ENCODE results near the gene AP3M1.
"Not testable (repeated sequence)": the region's sequence is repeated elsewhere in the genome, so short reads cannot be mapped to it uniquely, and the experiment has no call there.

AP3M1 gene

DNA sequence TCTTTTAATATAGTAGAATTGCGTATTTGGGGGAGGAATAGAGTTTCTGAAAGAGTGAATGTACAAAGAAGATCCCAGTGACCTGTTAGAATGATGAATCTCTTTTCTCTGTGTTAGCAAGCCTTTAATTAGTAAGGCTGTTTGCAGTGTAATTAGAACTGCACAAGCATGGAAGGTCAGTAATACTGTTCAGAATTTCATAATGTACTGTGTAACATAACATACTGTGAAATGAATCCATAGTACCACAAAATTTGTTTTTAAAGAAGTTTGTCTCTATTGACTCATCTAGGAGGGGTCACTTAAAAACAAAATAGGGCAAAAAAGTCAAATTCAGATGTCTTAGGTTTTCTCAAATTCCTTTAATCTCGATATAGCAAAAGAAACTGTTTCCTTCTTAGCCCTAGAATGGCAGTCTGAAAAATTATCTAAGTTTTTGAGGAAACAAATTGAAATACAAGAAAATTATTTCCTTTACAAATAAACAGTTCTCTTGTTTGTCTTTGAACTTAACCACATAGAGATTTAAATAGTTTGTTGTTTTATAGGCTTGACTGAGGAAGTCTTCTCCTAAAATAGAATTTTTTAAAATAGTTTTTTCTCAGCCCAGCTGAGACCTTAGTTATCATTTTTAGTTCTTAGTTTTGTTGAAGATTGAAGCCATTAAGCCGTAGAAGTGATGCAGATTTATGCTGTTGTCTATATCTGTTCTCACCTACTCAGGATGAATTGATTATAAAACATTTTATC is 12.9 kb upstream of the AP3M1 start:
- Histone ChIP-seq H3K36me3 (ENCODE audit: control insufficient read depth in 2 of 2, insufficient read depth in 2 of 2, low read length in 2 of 2) (no peaks in the 10 kb centered on the region), H3K4me3 (ENCODE audit: low read length in 2 of 2) (no peak overlapping the region), H3K4me1 (ENCODE audit: control insufficient read depth, insufficient read depth, low read length) (no peaks in the 10 kb centered on the region), H3K9me3 (ENCODE audit: control insufficient read depth in 2 of 2, low read length in 2 of 2) (no peaks in the 10 kb centered on the region), H3K27ac (ENCODE audit: low read length) (no peak overlapping the region), H3K27me3 (ENCODE audit: control insufficient read depth in 1 of 2, insufficient read depth in 2 of 2, low read length in 2 of 2) (no peaks in the 10 kb centered on the region), H3K9ac (ENCODE audit: low read length in 2 of 2) (no peak overlapping the region)

- Histone ChIP-seq H3K27me3 (ENCODE audit: control insufficient read depth in 1 of 2, insufficient read depth in 2 of 2, low read length in 2 of 2) (no peaks in the 10 kb centered on the region), H3K36me3 (ENCODE audit: control insufficient read depth in 2 of 2, insufficient read depth in 2 of 2, low read length in 2 of 2) (no peaks in the 10 kb centered on the region), H3K9ac (ENCODE audit: low read length in 2 of 2) (no peak overlapping the region), H3K9me3 (ENCODE audit: control insufficient read depth in 2 of 2, low read length in 2 of 2) (no peaks in the 10 kb centered on the region), H3K27ac (ENCODE audit: low read length) (no peak overlapping the region), H3K4me1 (ENCODE audit: control insufficient read depth, insufficient read depth, low read length) (no peaks in the 10 kb centered on the region), H3K4me3 (ENCODE audit: low read length in 2 of 2) (no peak overlapping the region)
Observed at GRCh38 chr10:74160013-74160412, 9.4 kb upstream of the AP3M1 start.

- no peak overlapping the region for H3K4me3 ChIP-seq (ENCODE audit: low read length in 2 of 2)
- H3K36me3 ChIP-seq (ENCODE audit: control insufficient read depth in 2 of 2, insufficient read depth in 2 of 2, low read length in 2 of 2), result no peaks in the 10 kb centered on the region
- no peaks in the 10 kb centered on the region for H3K9me3 ChIP-seq (ENCODE audit: control insufficient read depth in 2 of 2, low read length in 2 of 2)
- H3K27ac ChIP-seq (ENCODE audit: low read length), result no peak overlapping the region
- no peak overlapping the region for H3K9ac ChIP-seq (ENCODE audit: low read length in 2 of 2)
- H3K4me1 ChIP-seq (ENCODE audit: control insufficient read depth, insufficient read depth, low read length), result peaks cover 13% of the 10 kb centered on the region
- no peaks in the 10 kb centered on the region for H3K27me3 ChIP-seq (ENCODE audit: control insufficient read depth in 1 of 2, insufficient read depth in 2 of 2, low read length in 2 of 2)
Observed at GRCh38 chr10:74156919-74157289, 6.3 kb upstream of the AP3M1 start.

DNA sequence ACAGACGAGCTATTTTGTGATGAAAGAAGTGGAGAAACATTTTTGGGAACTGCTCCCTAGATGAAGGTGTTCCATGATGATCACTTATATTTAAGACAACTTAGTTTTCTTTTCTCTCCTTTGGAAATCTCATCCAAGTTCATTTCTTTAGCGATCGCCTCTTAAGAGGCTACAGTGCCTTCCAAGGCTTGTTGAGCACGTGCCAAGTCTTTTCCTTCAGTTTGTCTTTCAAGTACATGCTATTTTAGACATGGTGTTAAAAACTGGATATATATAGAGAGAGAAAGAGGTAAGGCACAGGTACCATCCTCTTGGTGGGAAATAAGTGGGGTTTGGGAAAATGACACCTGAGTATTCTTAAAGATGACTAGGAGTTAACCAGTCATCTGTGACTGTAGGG is 3.0 kb upstream of the AP3M1 start:
- H3K4me3 ChIP-seq (ENCODE audit: low read length in 2 of 2), result peak overlapping the region in 1 of 2 donors; percentile 32
- peaks cover 16% of the 10 kb centered on the region for H3K4me1 ChIP-seq (ENCODE audit: control insufficient read depth, insufficient read depth, low read length)
- H3K36me3 ChIP-seq (ENCODE audit: control insufficient read depth in 2 of 2, insufficient read depth in 2 of 2, low read length in 2 of 2), result no peaks in the 10 kb centered on the region
- H3K9me3 ChIP-seq (ENCODE audit: control insufficient read depth in 2 of 2, low read length in 2 of 2), result no peaks in the 10 kb centered on the region
- no peak overlapping the region for H3K27ac ChIP-seq (ENCODE audit: low read length)
- H3K9ac ChIP-seq (ENCODE audit: low read length in 2 of 2), result no peak overlapping the region
- H3K27me3 ChIP-seq (ENCODE audit: control insufficient read depth in 1 of 2, insufficient read depth in 2 of 2, low read length in 2 of 2), result no peaks in the 10 kb centered on the region

DNA sequence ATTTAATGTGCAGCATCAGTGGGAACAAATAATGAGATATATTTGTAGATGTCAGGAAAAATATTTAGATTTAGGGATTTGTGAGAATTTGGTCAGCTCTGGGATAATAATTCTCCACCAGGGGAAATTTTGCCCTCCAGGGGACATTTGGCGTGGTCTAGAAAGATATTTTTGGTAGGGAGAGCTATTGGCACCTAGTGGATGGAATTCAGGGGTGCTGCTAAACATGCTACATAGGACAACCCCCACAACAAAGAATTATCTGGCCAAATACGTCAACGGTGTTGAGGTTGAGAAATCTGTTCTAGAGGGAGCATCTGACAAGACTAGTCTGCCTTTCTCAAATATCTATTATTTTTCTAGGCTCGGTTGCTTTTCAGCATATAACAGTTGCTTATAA is 2.5 kb upstream of the AP3M1 start:
- H3K4me1 ChIP-seq (ENCODE audit: control insufficient read depth, insufficient read depth, low read length), result peaks cover 16% of the 10 kb centered on the region
- H3K9ac ChIP-seq (ENCODE audit: low read length in 2 of 2), result no peak overlapping the region
- no peaks in the 10 kb centered on the region for H3K36me3 ChIP-seq (ENCODE audit: control insufficient read depth in 2 of 2, insufficient read depth in 2 of 2, low read length in 2 of 2)
- H3K4me3 ChIP-seq (ENCODE audit: low read length in 2 of 2), result peak overlapping the region in 1 of 2 donors; percentile 32
- H3K9me3 ChIP-seq (ENCODE audit: control insufficient read depth in 2 of 2, low read length in 2 of 2), result no peaks in the 10 kb centered on the region
- H3K27ac ChIP-seq (ENCODE audit: low read length), result no peak overlapping the region
- H3K27me3 ChIP-seq (ENCODE audit: control insufficient read depth in 1 of 2, insufficient read depth in 2 of 2, low read length in 2 of 2), result no peaks in the 10 kb centered on the region

GRCh38 chr10:74151879-74152722 is 1.5 kb upstream of the AP3M1 start:
- H3K4me1 ChIP-seq (ENCODE audit: control insufficient read depth, insufficient read depth, low read length), result peaks cover 16% of the 10 kb centered on the region
- H3K27ac ChIP-seq (ENCODE audit: low read length), result peak overlapping the region; percentile 95

DNA sequence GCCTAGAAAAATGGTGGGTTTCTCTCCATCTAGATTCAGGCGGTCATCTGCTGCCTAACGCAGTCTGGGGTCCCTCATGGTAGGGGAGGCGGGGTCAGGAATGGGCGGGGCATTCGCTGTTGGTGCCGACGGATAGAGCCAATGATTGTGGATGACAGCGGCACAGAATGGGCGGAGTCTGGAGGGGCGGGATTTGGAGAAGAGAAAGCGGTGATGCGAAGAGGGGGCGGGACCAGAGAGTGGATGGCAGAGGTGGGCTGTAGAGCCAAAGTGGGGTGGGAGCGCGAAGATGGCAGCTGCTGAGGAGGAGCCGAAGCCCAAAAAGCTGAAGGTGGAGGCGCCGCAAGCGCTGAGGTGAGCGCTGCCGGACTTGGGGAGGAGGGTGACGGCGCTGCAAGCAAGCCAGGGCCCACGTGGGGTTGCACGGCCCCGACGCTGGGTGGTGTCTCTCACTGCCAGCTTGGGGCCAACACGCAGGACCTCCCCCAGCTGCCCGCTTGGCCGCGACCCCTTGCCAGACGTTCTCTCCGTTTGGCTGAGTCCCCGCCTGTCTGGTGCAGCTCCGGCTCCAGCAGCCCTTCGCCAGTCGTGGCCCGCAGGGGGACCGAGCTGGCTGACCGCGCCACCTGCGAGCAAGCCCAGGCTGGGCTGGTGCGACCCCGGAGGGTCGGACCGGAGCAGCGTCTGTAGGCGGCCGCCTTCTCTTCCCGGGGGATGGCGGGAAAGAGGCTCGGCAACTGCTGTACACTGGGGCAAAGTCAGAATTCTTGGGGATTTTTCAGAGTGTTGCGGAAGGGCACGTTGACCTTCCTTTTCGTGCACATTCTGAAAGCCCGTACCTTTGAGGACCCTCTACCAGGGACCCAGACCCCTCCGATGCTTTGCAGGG is 606 bp upstream of the AP3M1 start, which contains the start of gene ADK:
TSS of gene ADK (plus strand) at position 232 of the 889 bp plus-strand sequence. CDS start at position 290, 58 bp downstream.
- Histone ChIP-seq H3K27ac (ENCODE audit: low read length) (peak within 1 kb of the TSS; percentile 95), H3K9ac (ENCODE audit: low read length in 2 of 2) (peak within 1 kb of the TSS; percentile 95 to 96), H3K27me3 (ENCODE audit: control insufficient read depth in 1 of 2, insufficient read depth in 2 of 2, low read length in 2 of 2) (no peaks in the 10 kb centered on the region), H3K4me3 (ENCODE audit: low read length in 2 of 2) (peak within 1 kb of the TSS; percentile 97), H3K4me1 (ENCODE audit: control insufficient read depth, insufficient read depth, low read length) (peaks cover 16% of the 10 kb centered on the region), H3K36me3 (ENCODE audit: control insufficient read depth in 2 of 2, insufficient read depth in 2 of 2, low read length in 2 of 2) (no peaks in the 10 kb centered on the region), H3K9me3 (ENCODE audit: control insufficient read depth in 2 of 2, low read length in 2 of 2) (no peaks in the 10 kb centered on the region)

More at GRCh38 chr10:74151879-74152722, 1.5 kb upstream of the AP3M1 start:
- no peaks in the 10 kb centered on the region for H3K27me3 ChIP-seq (ENCODE audit: control insufficient read depth in 1 of 2, insufficient read depth in 2 of 2, low read length in 2 of 2)
- H3K36me3 ChIP-seq (ENCODE audit: control insufficient read depth in 2 of 2, insufficient read depth in 2 of 2, low read length in 2 of 2), result no peaks in the 10 kb centered on the region
- H3K9me3 ChIP-seq (ENCODE audit: control insufficient read depth in 2 of 2, low read length in 2 of 2), result no peaks in the 10 kb centered on the region
- peak overlapping the region; percentile 97 for H3K4me3 ChIP-seq (ENCODE audit: low read length in 2 of 2)
- H3K9ac ChIP-seq (ENCODE audit: low read length in 2 of 2), result peak overlapping the region; percentile 95 to 96

GRCh38 chr10:74146980-74147379 is 3.6 kb downstream of the AP3M1 start:
- not testable (repeated sequence) for H3K36me3 ChIP-seq (ENCODE audit: control insufficient read depth in 2 of 2, insufficient read depth in 2 of 2, low read length in 2 of 2); H3K27me3 ChIP-seq (ENCODE audit: control insufficient read depth in 1 of 2, insufficient read depth in 2 of 2, low read length in 2 of 2); H3K27ac ChIP-seq (ENCODE audit: low read length); H3K4me1 ChIP-seq (ENCODE audit: control insufficient read depth, insufficient read depth, low read length); H3K9me3 ChIP-seq (ENCODE audit: control insufficient read depth in 2 of 2, low read length in 2 of 2); H3K9ac ChIP-seq (ENCODE audit: low read length in 2 of 2); H3K4me3 ChIP-seq (ENCODE audit: low read length in 2 of 2)

DNA sequence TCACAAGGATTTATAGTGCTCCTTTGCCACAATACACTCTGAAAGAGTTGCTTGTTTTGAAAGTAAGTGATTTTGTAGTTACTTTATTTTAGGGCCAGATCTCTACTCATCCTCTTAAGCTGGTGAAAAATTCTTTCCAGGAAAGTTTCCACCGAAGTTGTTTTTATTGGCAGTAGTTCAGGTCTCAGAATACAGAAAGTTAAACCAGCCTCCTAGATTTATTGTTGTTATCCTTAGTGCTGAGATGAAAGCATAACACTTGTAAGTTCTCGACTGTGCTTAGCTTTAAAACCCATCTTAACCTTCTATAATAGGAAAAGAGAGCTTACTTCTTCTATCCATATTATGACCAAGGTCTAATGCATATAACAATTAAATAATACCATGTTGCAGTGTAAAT is 5.5 kb downstream of the AP3M1 start:
- Histone ChIP-seq H3K9me3 (ENCODE audit: control insufficient read depth in 2 of 2, low read length in 2 of 2) (no peaks in the 10 kb centered on the region), H3K4me1 (ENCODE audit: control insufficient read depth, insufficient read depth, low read length) (peaks cover 3% of the 10 kb centered on the region), H3K4me3 (ENCODE audit: low read length in 2 of 2) (no peak overlapping the region), H3K27me3 (ENCODE audit: control insufficient read depth in 1 of 2, insufficient read depth in 2 of 2, low read length in 2 of 2) (no peaks in the 10 kb centered on the region), H3K36me3 (ENCODE audit: control insufficient read depth in 2 of 2, insufficient read depth in 2 of 2, low read length in 2 of 2) (no peaks in the 10 kb centered on the region), H3K27ac (ENCODE audit: low read length) (no peak overlapping the region), H3K9ac (ENCODE audit: low read length in 2 of 2) (no peak overlapping the region)

DNA sequence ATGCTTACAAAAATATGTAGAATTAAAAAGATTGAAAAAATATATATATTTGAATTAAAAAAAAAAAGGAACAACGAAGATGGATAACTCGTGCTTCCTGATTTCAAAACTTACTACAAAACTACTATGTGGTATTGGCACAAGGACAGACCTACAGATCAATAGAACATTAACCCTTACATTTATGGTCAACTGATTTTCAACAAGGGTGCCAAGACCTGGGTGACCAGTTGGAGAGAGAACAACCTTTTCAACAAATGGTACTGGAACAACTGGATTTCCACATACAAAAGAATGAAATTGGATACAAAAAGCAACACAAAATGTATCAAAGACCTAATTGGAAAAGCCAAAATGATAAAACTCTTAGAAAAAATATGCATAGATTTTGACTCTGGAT is 10.1 kb downstream of the AP3M1 start:
- Histone ChIP-seq H3K27me3 (ENCODE audit: control insufficient read depth in 1 of 2, insufficient read depth in 2 of 2, low read length in 2 of 2) (no peaks in the 10 kb centered on the region), H3K9me3 (ENCODE audit: control insufficient read depth in 2 of 2, low read length in 2 of 2) (no peaks in the 10 kb centered on the region), H3K4me1 (ENCODE audit: control insufficient read depth, insufficient read depth, low read length) (peaks cover 3% of the 10 kb centered on the region), H3K4me3 (ENCODE audit: low read length in 2 of 2) (no peak overlapping the region), H3K27ac (ENCODE audit: low read length) (no peak overlapping the region), H3K36me3 (ENCODE audit: control insufficient read depth in 2 of 2, insufficient read depth in 2 of 2, low read length in 2 of 2) (peaks cover 15 to 25% of the 10 kb centered on the region in 2 donors), H3K9ac (ENCODE audit: low read length in 2 of 2) (no peak overlapping the region)

Measured in stomach smooth muscle (tissue), 2 donors.